B cell (primary cell): ENCODE results near the gene IGSF9B. TPM values are rescaled to one million over a fixed set of nuclear protein-coding genes. Genes with fewer than 3 reads are reported as not detected.

Experiments
- ATAC-seq: fragments of 200-7000 bp; cut with Tn5 transposase; one replicate; pipeline ENCODE4 v1.10.0; 2021; ENCODE audit warnings: low read depth, mild to moderate bottlenecking, moderate number of reproducible peaks, moderate library complexity
- CTCF ChIA-PET: fragments of 350-600 bp; sonication (Branson Sonifier 250); formaldehyde crosslinking; loops from one replicate; lab custom pipeline; 2021; ENCODE audit warnings: antibody characterized with exemption, inconsistent platforms; lab: Charles Lee
- POLR2A ChIA-PET: fragments of 350-600 bp; sonication (Branson Sonifier 250); formaldehyde crosslinking; loops from one replicate; lab custom pipeline; 2021; ENCODE audit warnings: antibody characterized with exemption; lab: Charles Lee
- DNase-seq: peaks from one replicate; pipeline ENCODE4 v3.0.0; 2013
- H2AFZ ChIP-seq: 2 replicates; pipeline ENCODE4 v1.6.1; 2012; ENCODE audit warnings: mild to moderate bottlenecking, low read depth, low read length; ENCODE audit not compliant: insufficient read depth, poor library complexity, severe bottlenecking
- H3K27ac ChIP-seq, 2 donors: 1 replicate in 1 of 2; 2 replicates in 1 of 2; pipeline ENCODE4 v1.5.1; 2012 to 2013; ENCODE audit warnings: low read length in 2 of 2, mild to moderate bottlenecking in 2 of 2, moderate library complexity in 1 of 2
- H3K27me3 ChIP-seq, 4 experiments: fragments of 200-600 bp in 1 of 4; sonication (generic) in 1 of 4; replicated peaks in 1 of 4; 1 replicate in 2 of 4; 2 replicates in 2 of 4; pipeline versions ENCODE4 v1.6.1 to v1.7.0; 2013 to 2016; ENCODE audit warnings: low read length in 3 of 4, mild to moderate bottlenecking in 2 of 4, mixed read lengths in 1 of 4, moderate library complexity in 1 of 4; ENCODE audit not compliant: insufficient read depth in 4 of 4, control insufficient read depth in 3 of 4; ENCODE audit errors: control extremely low read depth in 1 of 4
- H3K36me3 ChIP-seq, 2 experiments: replicated peaks in 1 of 2; 1 replicate in 1 of 2; 2 replicates in 1 of 2; pipeline versions ENCODE4 v1.6.1 to v1.7.1; 2013; ENCODE audit warnings: low read length in 1 of 2; ENCODE audit not compliant: insufficient read depth in 2 of 2, control insufficient read depth in 1 of 2; ENCODE audit errors: control extremely low read depth in 1 of 2, extremely low read depth in 1 of 2
- H3K4me1 ChIP-seq, 2 donors: fragments of 200-600 bp in 1 of 2; sonication (generic) in 1 of 2; 1 replicate in 1 of 2; 2 replicates in 1 of 2; pipeline versions ENCODE4 v1.5.1 to v1.6.1; 2013 to 2017; ENCODE audit warnings: low read length in 2 of 2; ENCODE audit not compliant: control insufficient read depth in 2 of 2, insufficient read depth in 2 of 2
- H3K4me2 ChIP-seq: replicated peaks from 2 replicates; pipeline ENCODE3; 2012; ENCODE audit warnings: mild to moderate bottlenecking, low read depth, low read length; ENCODE audit not compliant: poor library complexity, severe bottlenecking
- H3K4me3 ChIP-seq, 5 experiments: fragments of 200-600 bp in 1 of 5; sonication (generic) in 1 of 5; 1 replicate in 3 of 5; 2 replicates in 2 of 5; pipeline versions ENCODE4 v1.5.1 to v1.7.0; 2011 to 2016; ENCODE audit warnings: low read length in 4 of 5, mild to moderate bottlenecking in 4 of 5, low read depth in 2 of 5, control low read depth in 1 of 5, moderate library complexity in 1 of 5; ENCODE audit not compliant: insufficient read depth in 1 of 5; ENCODE audit errors: control extremely low read depth in 1 of 5, extremely low read depth in 1 of 5
- H3K79me2 ChIP-seq: fragments of 200-600 bp; sonication (generic); one replicate; pipeline ENCODE4 v1.6.0; 2016; ENCODE audit warnings: low read length; ENCODE audit not compliant: control insufficient read depth, insufficient read depth
- H3K9ac ChIP-seq: fragments of 200-600 bp; sonication (generic); 2 replicates; pipeline ENCODE4 v1.6.1; 2017; ENCODE audit warnings: mild to moderate bottlenecking, low read length, moderate library complexity
- H3K9me3 ChIP-seq, 3 donors: one replicate each; pipeline versions ENCODE4 v1.6.1 to v1.7.1; 2013; ENCODE audit warnings: low read length in 2 of 3; ENCODE audit not compliant: control insufficient read depth in 2 of 3, insufficient read depth in 1 of 3; ENCODE audit errors: control extremely low read depth in 1 of 3
- H4K20me1 ChIP-seq: 2 replicates; pipeline ENCODE4 v1.6.0; 2012; ENCODE audit warnings: mild to moderate bottlenecking, low read length; ENCODE audit not compliant: insufficient read depth, control insufficient read depth, poor library complexity, severe bottlenecking
- H3K27ac Mint-ChIP-seq: one replicate; pipeline ENCODE4 v1.8.0; 2021; ENCODE audit warnings: mixed read lengths
- H3K27me3 Mint-ChIP-seq: one replicate; pipeline ENCODE4 v1.8.0; 2021; ENCODE audit warnings: mixed read lengths
- H3K4me1 Mint-ChIP-seq: one replicate; pipeline ENCODE4 v1.8.0; 2021; ENCODE audit warnings: mixed read lengths
- H3K4me3 Mint-ChIP-seq: one replicate; pipeline ENCODE4 v1.8.0; 2021; ENCODE audit warnings: mixed read lengths
- H3K9me3 Mint-ChIP-seq: one replicate; pipeline ENCODE4 v1.8.0; 2022; ENCODE audit warnings: mixed read lengths; ENCODE audit not compliant: insufficient read depth
- EZH2 ChIP-seq: IDR thresholded peaks from 2 replicates; pipeline ENCODE4 v1.6.1; 2012; ENCODE audit warnings: borderline replicate concordance, low read depth, mild to moderate bottlenecking, moderate library complexity, low read length; ENCODE audit not compliant: insufficient read depth, poor library complexity, severe bottlenecking
- WGBS: methylation state at CpG from one replicate; pipeline ENCODE4 v1.1.5; 2013; ENCODE audit warnings: missing lambda C conversion rate; ENCODE audit not compliant: insufficient coverage; 5-methylcytosine and 5-hydroxymethylcytosine counted together
- intact Hi-C: fragments of 100-400 bp; cut with micrococcal nuclease; formaldehyde crosslinking; loops from one replicate; pipeline ENCODE4 v1.10.0; 2022
- polyA plus RNA-seq: library from polyadenylated mRNA; depleted of rRNA; stranded (reverse); fragments of >200 nt; gene quantifications from 2 replicates; pipeline ENCODE4 v1.2.3, GENCODE V29; 2012
- total RNA-seq, 2 donors: library from RNA; stranded (reverse); fragments of 120-200 nt in 1 of 2; gene quantifications; 1 replicate in 1 of 2; 2 replicates in 1 of 2; pipeline versions ENCODE4 v1.2.3 to v1.2.4, GENCODE V29; 2013 to 2022
- TF ChIP-seq, protein P1 (sequence below): fragments of 200-600 bp; IDR thresholded peaks from one replicate; pipeline ENCODE4 v1.8.0; 2022; ENCODE audit warnings: antibody characterized with exemption, mild to moderate bottlenecking

IGSF9B gene
- total and polyA plus RNA-seq, 2 donors (not counting 1 experiment from before 2014, with no cell fraction given), result 0.15 to 0.37 TPM

DNA sequence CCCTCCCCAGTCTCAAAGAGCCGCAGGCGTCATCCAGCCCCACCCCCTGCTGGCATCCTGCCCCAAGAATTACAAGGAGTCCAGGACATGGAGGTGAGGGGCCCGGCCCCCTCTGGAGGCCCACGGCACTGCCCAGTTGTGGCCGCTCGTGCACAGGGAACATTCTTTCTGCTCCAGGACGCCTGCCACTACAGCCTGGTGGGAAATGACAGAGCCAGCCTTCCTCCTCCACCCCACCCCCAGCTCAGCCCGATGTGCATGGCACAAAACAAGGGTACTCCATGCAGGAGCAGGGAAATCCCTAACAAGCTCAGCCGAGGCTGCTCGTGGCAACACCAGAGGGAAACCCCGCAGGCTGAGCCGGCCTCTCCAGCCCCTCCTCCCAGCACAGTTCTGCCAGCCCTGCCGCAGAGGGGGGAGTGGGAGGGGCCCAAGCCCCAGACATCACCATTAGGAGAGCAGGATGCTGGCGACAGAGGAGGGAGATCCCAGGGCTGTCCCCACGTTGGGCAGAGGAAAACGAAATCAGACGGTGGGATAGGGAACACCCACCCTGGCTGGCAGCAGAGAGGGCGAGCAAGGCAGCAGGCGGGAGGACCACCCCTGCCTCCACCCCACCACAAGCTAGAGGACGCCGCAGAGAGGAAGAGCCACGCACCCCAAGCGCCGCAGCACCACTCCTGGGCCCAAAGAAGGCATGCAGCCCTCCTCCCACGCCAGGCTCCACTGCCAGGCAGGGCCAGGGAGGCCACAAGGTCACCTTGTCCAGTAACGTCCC is 10.0 kb downstream of the IGSF9B start:
- peaks cover 42% of the 10 kb centered on the region for H3K27me3 Mint-ChIP-seq
- no peak overlapping the region for H2AFZ ChIP-seq
- H3K27me3 ChIP-seq, result peaks cover 0 to 18% (median 6%) of the 10 kb centered on the region in 4 experiments
- CTCF ChIA-PET, result interaction anchor here (0.7 kb wide), 1 partner anchor 297 kb away, joined by 3 read pairs; no protein-coding TSS in a partner anchor
- H3K4me3 ChIP-seq, result no peak overlapping the region
- H3K79me2 ChIP-seq, result no peaks in the 10 kb centered on the region
- no peak overlapping the region for H3K27ac Mint-ChIP-seq
- DNase-seq (no peak), ATAC-seq (no peak)
- no peak overlapping the region for H3K9ac ChIP-seq
- POLR2A ChIA-PET, result no interaction called here
- H3K4me2 ChIP-seq, result no peak overlapping the region
- no peaks in the 10 kb centered on the region for H3K4me1 Mint-ChIP-seq
- H3K4me3 Mint-ChIP-seq, result no peak overlapping the region
- no peaks in the 10 kb centered on the region for H3K36me3 ChIP-seq
- H4K20me1 ChIP-seq, result no peaks in the 10 kb centered on the region
- 43% methylated on average over 24 of the region's 26 CpGs for WGBS
- peaks cover 0 to 3% (median 0%) of the 10 kb centered on the region in 3 donors for H3K9me3 ChIP-seq
- no peaks in the 10 kb centered on the region for H3K4me1 ChIP-seq
- no peaks in the 10 kb centered on the region for H3K9me3 Mint-ChIP-seq
- H3K27ac ChIP-seq, result no peak overlapping the region
- no peak for TF ChIP-seq EZH2
- TF ChIP-seq, protein P1, sequence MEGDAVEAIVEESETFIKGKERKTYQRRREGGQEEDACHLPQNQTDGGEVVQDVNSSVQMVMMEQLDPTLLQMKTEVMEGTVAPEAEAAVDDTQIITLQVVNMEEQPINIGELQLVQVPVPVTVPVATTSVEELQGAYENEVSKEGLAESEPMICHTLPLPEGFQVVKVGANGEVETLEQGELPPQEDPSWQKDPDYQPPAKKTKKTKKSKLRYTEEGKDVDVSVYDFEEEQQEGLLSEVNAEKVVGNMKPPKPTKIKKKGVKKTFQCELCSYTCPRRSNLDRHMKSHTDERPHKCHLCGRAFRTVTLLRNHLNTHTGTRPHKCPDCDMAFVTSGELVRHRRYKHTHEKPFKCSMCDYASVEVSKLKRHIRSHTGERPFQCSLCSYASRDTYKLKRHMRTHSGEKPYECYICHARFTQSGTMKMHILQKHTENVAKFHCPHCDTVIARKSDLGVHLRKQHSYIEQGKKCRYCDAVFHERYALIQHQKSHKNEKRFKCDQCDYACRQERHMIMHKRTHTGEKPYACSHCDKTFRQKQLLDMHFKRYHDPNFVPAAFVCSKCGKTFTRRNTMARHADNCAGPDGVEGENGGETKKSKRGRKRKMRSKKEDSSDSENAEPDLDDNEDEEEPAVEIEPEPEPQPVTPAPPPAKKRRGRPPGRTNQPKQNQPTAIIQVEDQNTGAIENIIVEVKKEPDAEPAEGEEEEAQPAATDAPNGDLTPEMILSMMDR, result no peak
- intact Hi-C loops, result no loop called here

DNA sequence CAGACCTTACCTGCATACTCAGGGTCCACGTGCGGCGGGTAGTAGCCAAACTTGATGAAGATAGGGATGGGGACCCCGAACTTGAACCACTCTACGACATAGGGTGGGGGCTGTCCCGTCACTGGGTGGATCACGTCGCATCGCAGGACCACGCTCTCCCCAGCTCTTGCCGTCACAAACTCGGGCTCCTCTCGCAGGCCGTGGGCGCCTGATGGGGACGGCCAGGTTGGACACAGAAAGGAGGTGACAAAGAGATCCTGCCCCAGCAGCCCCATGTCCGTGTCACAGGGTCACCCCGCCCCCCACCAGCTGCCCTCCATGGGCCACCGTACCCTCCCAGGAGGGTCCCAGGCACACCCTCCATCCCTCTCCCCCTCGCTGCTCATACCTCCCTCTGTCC is 10.7 kb downstream of the IGSF9B start:
- Histone ChIP-seq H3K27me3 (peaks cover 0 to 13% (median 6%) of the 10 kb centered on the region in 4 experiments), H4K20me1 (no peaks in the 10 kb centered on the region), H3K79me2 (no peaks in the 10 kb centered on the region), H3K27ac (no peak overlapping the region), H3K9me3 (peaks cover 0 to 3% (median 0%) of the 10 kb centered on the region in 3 donors), H2AFZ (no peak overlapping the region), H3K4me1 (no peaks in the 10 kb centered on the region), H3K36me3 (no peaks in the 10 kb centered on the region), H3K9ac (no peak overlapping the region), H3K4me2 (no peak overlapping the region), H3K4me3 (no peak overlapping the region)
- ChIA-PET POLR2A (no interaction called here), CTCF (no interaction called here)
- TF ChIP-seq EZH2, result no peak
- TF ChIP-seq, protein P1, result no peak
- H3K4me1 Mint-ChIP-seq, result no peaks in the 10 kb centered on the region
- H3K27me3 Mint-ChIP-seq, result peaks cover 39% of the 10 kb centered on the region
- DNase-seq (no peak), ATAC-seq (no peak)
- no peaks in the 10 kb centered on the region for H3K9me3 Mint-ChIP-seq
- no peak overlapping the region for H3K27ac Mint-ChIP-seq
- 95% methylated on average over 13 of the region's 20 CpGs for WGBS
- intact Hi-C loops, result no loop called here
- no peak overlapping the region for H3K4me3 Mint-ChIP-seq
